Non-pigmented ciliary epithelial cell (primary cell): Measurements from ENCODE around the gene FBL.
"Not testable (repeated sequence)": the region's sequence is repeated elsewhere in the genome, so short reads cannot be mapped to it uniquely, and the experiment has no call there.

Experiments
- DNase-seq: peaks from one replicate; pipeline ENCODE4 v3.0.0-alpha.2; 2010; ENCODE audit warnings: low read depth

FBL gene

GRCh38 chr19:39876486-39876885 is 30.3 kb upstream of the FBL start:
- not testable (repeated sequence) for DNase-seq

DNA sequence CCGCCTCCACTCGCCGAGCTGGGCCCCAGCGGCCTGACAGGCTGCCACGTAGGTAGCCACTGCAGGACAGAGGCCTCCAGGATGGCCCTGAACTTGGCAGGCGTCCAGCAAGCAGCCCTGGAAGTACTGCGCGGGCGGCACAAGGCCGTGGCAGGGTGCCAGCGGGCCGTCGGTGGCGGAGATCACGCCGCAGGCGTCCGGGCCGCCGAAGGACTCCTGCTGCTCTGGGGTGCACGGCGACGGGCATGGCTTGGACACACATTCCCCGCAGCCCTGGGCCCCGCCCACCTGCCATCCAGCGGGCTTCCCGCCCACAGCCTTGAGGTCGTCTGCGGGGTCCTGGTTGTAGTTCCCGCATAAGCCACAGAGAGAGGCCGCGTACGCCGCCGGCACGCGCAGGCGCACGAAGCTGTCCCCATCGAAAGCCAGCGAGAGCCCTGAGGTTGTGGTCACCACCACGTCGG is 29.3 kb upstream of the FBL start:
- not testable (repeated sequence) for DNase-seq

- DNase-seq: no peak
Measured at GRCh38 chr19:39874404-39874803, 28.2 kb upstream of the FBL start.

- no peak for DNase-seq
Measured at GRCh38 chr19:39873385-39873784, 27.2 kb upstream of the FBL start.

DNA sequence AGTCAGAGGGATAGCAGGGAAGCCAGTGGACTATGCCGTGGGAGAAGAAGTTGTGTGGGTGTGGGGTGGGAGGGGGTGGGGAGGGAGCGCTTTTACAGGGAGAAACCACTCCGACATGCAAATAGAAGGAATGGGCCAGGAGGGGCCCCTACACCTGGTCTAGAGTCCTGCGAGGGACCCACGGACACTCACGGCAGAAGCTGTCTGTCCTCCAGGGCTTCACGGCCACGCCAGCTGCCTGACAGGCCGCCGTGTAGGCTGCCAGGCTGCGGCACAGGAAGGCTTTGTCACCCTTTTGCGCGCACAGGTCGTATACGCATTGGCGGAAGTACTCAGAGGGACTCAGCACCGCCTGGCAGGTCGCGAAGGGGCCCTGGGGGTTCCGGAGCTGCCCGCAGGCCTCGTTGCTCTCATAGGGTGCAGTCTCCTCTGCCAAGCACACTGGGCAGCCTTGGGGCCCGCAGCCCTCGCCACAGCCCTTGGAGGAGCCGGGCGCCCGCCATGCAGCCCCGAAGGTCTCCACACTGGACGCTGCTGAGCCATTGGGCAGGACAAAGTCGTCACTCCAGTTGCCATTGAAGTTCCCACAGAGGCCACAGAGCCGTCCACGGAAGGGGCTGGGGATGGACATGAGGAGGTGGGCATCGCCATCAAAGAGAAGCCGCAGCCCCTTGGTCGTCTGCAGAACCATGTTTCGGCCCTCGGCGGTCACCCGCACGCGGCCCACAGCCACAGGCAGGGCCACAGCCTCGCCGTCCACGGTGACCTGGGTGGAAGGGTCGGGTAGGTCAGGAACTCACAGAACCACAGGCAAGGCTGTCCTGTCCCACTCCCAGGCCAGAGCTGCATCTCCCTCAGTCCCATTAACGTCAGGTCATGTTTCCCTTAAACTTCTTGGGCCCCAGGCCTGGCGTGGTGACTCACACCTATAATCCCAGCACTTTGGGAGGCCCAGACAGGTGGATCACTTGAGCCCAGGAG is 26.0 kb upstream of the FBL start:
- DNase-seq: no peak

GRCh38 chr19:39871362-39871761 is 25.2 kb upstream of the FBL start:
- DNase-seq: no peak

DNA sequence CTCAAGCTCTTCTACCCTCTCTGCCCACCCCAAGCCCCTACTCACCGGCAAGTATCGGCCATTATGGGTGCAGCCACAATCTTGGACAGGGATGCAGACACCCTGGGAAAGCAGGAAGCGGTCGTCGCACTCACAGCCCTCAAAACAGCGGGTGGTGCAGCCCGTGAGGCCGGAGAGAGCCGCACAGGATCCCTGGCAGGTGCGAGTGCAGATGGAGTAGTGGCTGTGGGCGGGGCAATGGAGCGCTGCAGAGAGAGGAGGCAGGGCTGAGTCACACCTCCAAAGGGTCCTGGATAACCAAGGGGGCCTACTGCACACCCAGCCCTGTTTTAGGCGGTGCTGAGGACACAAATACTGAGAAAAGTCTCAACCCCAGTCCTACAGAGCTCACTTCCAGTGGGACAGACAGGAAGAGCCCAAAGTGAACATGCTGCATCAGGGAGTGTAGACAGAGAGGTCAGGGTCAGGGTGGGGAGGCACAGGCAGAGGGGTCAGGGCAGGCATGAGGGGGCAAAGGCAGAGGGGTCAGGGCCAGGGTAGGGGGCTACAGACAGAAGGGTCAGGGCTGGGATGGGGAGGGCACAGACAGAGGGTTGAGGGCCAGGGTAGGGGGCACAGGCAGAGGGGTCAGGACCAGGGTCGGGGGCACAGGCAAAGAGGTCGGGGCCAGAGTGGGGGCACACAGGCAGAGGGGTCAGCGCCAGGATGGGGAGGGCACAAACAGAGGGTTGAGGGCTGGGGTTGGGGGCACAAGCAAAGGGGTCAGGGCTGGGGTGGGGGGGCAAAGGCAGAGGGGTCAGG is 24.2 kb upstream of the FBL start:
- DNase-seq: no peak

- DNase-seq: no peak
Measured at GRCh38 chr19:39867952-39868351, 21.8 kb upstream of the FBL start.

GRCh38 chr19:39867133-39867532 is 21.0 kb upstream of the FBL start:
- no peak for DNase-seq

- DNase-seq: no peak
Measured at GRCh38 chr19:39865953-39866352, 19.8 kb upstream of the FBL start.

DNA sequence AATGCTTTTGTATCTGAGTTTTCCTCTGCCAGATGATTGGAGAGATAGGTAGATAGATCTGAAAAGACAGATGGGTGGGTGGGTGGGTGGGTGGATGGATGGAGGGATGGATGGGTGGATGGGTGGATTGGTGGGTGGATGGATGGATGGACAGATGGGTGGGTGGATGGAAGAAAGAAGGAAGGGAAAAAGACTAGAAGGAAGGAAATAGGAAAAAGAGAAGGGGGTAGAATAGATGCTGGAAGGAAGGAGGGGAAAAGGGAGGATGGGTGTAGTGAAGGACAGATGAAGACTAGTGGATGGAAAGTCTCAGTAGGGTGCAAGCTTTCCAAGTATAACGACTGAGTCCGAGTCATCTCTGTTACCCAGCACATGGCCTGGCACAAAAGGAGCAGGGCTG is 19.0 kb upstream of the FBL start:
- DNase-seq: no peak

DNA sequence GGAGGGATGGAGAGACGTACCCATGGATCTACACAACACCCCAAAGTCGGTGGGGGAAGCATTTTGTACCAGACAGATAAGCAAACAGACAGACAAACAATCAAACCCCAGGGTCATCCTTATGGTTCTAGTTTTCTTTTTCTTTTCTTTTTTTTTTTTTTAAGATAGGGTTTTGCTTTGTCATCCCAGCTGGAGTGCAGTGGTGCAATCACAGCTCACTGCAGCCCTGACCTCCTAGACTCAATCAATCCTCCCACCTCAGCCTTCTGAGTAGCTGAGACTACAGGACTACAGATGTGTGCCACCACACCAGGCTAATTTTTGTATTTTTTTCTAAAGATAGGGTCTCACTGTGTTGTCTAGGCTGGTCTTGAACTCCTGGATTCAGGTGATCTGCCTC is 17.9 kb upstream of the FBL start:
- DNase-seq: no peak

DNA sequence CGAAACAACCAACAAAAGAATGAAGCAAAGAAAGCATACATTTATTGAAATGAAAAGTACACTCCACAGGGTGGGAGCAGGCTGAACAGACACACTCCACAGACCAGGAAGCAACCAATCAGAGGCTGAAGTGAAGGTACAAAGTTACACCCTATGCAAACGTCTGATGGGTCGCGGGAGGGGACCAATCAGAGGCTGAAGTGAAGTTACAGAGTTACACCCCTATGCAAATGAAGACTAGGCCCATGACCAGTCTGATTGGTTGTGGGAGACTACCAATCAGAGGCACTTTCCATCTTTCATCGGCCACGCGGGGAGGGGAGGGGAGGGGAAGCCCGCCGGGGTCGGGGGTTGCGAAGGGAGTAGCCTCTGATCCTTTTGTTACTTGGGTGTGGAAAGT is 12.4 kb upstream of the FBL start:
- no peak for DNase-seq

DNA sequence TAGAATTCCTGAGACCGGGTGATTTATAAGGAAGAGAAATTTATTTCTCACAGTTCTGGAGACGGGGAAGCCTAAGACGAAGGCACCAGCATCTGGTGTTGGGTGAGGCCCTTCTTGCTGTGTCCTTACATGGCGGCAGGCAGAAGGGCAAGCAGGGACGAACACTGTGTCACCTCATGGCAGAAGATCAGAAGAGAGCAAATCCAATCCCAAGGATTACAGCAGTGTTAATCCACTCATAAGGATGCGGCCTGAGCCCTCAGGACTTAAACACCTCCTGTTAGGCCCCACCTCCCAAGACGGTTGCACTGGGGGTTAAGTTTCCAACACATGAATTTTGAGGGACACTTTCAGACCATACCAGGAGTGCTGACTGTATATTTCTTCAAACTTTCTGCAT is 6.7 kb upstream of the FBL start:
- no peak for DNase-seq

GRCh38 chr19:39850892-39851291 is 4.7 kb upstream of the FBL start:
- no peak for DNase-seq

DNA sequence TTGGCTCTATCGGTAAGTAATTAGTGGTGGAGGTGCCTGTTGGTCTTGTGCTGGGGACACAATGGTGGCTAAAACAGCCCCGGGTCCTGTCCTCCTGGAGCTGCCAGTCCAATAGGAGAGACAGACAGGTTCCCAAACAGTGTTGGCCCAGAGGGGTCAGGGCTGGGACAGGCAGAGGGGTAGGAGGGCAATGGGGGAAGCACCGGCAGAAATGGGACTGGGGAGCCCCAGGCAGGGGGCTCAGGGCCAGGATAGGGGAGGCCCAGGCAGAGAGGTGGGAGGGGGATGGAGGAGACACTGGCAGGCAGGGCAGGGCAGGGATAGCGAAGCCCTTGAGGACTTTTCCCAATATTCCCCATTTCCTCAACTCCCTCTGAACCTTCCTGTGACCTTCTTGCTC is 2.2 kb upstream of the FBL start:
- no peak for DNase-seq

GRCh38 chr19:39847525-39847924 is 1.3 kb upstream of the FBL start:
- DNase-seq: no peak

GRCh38 chr19:39846678-39847486 is 703 bp upstream of the FBL start:
- DNase-seq: no peak

GRCh38 chr19:39845584-39845932 is 621 bp downstream of the FBL start:
- no peak for DNase-seq

DNA sequence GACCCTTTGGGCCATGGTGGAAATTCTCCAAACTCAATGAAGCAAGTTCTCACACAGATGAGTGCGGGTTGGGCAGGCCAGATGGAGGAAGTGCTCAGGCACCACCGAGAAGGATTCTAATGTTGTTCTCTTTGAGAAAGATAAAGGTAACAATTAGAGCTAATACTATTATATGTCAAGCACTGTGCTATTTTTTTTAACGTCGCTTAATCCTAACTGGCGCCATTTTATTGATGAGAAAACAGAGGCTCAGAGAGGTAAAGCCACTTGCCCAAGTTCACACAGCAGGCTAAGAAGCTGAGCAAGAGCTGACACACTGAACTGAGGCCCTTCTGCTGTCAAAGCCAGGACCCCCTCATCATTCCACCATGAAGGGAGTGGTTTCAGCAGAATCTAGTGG is 1.0 kb downstream of the FBL start:
- no peak for DNase-seq

DNA sequence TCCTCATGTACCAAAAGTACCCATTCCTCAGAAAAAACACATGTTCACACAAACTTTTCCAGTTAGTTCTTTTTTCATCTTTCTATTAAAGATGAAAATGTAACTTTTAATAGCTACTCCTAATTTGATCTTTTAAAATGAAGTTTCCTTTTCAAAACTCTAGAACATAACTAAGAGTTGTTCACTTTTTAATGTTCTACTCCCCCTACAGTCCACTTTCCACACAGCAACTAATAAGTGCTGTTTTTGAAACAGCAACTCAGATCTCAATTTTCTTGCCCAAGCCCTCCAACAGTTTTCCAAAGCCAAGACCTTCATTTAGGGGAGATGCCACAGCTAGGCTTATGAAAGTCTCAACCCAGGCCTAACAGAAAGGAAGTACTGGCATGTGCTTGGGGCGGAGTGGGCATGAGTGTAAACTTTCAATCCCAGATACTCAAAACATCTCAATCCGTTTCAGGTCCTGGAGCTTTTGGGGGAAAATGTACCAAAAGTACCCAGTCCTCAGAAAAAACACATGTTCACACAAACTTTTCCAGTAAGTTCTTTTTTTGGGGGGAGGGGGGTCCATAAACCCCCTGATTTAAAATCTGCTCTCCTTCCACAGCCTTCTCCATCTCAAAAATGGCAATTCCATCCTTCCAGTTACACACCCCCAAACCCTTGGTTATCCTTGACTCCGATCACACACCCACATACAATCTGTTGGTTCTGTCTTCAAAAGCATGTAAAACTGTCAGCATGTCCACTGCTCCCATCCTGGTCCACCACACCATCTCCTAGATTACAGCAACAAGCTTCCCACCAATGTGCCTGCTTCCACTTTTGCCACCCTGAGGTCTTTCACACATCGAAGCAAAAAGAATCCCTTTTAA is 2.0 kb downstream of the FBL start:
- no peak for DNase-seq
